HL-60/S4 treated with phorbol 12-myristate 13-acetate at 8.2 ng/mL for 4 days and 3 days (cell line): Measurements from ENCODE around the gene GALNT18.

ENCODE experiments used
- in situ Hi-C: fragments of 300-500 bp; cut with MboI; formaldehyde crosslinking; loops from 2 replicates; pipeline ENCODE4 v1.15.0; 2022; ENCODE audit warnings: low sequenced_read_pairs

The GALNT18 gene

GRCh38 chr11:11442791-11443190 is 179.0 kb downstream of the GALNT18 start:
- in situ Hi-C loops: no loop called here

GRCh38 chr11:11441516-11441915 is 180.3 kb downstream of the GALNT18 start:
- in situ Hi-C loops: no loop called here

GRCh38 chr11:11441091-11441490 is 180.7 kb downstream of the GALNT18 start:
- in situ Hi-C loops: no loop called here

- in situ Hi-C loops: no loop called here
Observed at GRCh38 chr11:11440144-11440543, 181.7 kb downstream of the GALNT18 start.

GRCh38 chr11:11439591-11439990 is 182.2 kb downstream of the GALNT18 start:
- in situ Hi-C loops: no loop called here

GRCh38 chr11:11436715-11437313 is 185.0 kb downstream of the GALNT18 start:
- in situ Hi-C loops: no loop called here

- in situ Hi-C loops: no loop called here
Observed at GRCh38 chr11:11435635-11436034, 186.2 kb downstream of the GALNT18 start.

- in situ Hi-C loops: no loop called here
Observed at GRCh38 chr11:11433960-11434359, 187.8 kb downstream of the GALNT18 start.

- in situ Hi-C loops: no loop called here
Observed at GRCh38 chr11:11432621-11433319, 189.0 kb downstream of the GALNT18 start.

- in situ Hi-C loops: no loop called here
Observed at GRCh38 chr11:11430431-11430830, 191.4 kb downstream of the GALNT18 start.

- in situ Hi-C loops: no loop called here
Observed at GRCh38 chr11:11428714-11429113, 193.1 kb downstream of the GALNT18 start.

- in situ Hi-C loops: no loop called here
Observed at GRCh38 chr11:11427542-11427941, 194.3 kb downstream of the GALNT18 start.

GRCh38 chr11:11427140-11427539 is 194.7 kb downstream of the GALNT18 start:
- in situ Hi-C loops: no loop called here

GRCh38 chr11:11426226-11426952 is 195.4 kb downstream of the GALNT18 start:
- in situ Hi-C loops: no loop called here

- in situ Hi-C loops: no loop called here
Observed at GRCh38 chr11:11425806-11426205, 196.0 kb downstream of the GALNT18 start.

- in situ Hi-C loops: no loop called here
Observed at GRCh38 chr11:11424688-11425087, 197.1 kb downstream of the GALNT18 start.

GRCh38 chr11:11422411-11423128 is 199.2 kb downstream of the GALNT18 start:
- in situ Hi-C loops: no loop called here

GRCh38 chr11:11421509-11421908 is 200.3 kb downstream of the GALNT18 start:
- in situ Hi-C loops: no loop called here

- in situ Hi-C loops: no loop called here
Observed at GRCh38 chr11:11420899-11421285, 200.9 kb downstream of the GALNT18 start.

- in situ Hi-C loops: no loop called here
Observed at GRCh38 chr11:11420191-11420898, 201.5 kb downstream of the GALNT18 start.

- in situ Hi-C loops: no loop called here
Observed at GRCh38 chr11:11419747-11420146, 202.1 kb downstream of the GALNT18 start.
